ENCODE data around the gene GRID1. TPM values are rescaled to one million over a fixed set of nuclear protein-coding genes. Genes with fewer than 3 reads are reported as not detected.

Gene GRID1
- polyA plus RNA-seq, 3 donors: 0.71 to 1.7 (median 1.6) TPM

DNA sequence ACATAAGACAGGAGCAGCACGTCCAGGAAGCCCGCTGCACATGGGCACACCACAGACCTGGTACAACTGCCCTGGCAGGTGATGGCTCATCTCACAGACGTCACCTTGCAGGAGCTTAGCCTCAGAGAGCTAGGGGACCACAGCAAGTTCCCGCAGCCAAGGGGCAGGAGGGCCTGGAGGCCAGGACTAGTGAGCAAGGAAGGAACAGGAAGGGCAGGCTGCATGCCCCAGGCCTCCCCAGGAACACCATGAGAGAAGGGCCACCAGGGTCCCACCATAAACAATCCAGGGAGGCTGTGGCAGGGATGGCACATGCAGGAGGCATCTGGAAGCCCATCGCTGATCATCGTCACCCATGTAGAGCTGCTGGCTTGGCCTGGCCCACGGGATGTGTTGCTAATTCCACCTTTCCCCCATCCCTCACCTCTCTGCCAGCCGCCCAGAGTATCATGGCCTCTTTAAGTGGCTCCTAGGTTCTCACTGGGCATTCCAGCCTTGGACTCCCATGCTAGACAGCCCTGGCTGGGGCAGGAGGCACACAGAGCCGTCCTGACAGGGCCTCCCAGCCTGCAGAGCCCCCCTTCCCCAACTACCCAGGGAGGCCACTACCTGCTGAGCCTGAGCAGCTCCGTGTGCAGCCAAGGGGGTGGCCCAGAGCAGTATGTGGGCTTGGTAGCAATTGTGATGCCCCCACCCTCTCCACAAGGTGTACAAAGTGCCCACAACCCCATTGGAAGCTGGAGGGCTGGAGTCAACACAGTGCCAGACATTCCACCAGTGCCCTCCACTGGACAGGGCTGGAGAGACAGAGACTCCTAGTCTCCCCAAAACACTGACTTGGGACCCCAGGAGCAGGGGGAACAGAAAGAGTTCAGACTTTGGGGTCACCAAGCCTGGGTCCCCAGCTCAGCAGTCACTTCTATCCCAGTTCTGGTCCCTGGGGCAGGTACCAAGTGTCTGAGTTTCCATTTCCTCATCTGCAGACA lies 35.5 kb downstream of the GRID1 start:
- 85 to 92% (median 86%) methylated on average over 10 of the region's 10 CpGs for WGBS, 3 donors
- H3K27ac ChIP-seq (ENCODE audit: low read depth, low read length): no peak overlapping the region

DNA sequence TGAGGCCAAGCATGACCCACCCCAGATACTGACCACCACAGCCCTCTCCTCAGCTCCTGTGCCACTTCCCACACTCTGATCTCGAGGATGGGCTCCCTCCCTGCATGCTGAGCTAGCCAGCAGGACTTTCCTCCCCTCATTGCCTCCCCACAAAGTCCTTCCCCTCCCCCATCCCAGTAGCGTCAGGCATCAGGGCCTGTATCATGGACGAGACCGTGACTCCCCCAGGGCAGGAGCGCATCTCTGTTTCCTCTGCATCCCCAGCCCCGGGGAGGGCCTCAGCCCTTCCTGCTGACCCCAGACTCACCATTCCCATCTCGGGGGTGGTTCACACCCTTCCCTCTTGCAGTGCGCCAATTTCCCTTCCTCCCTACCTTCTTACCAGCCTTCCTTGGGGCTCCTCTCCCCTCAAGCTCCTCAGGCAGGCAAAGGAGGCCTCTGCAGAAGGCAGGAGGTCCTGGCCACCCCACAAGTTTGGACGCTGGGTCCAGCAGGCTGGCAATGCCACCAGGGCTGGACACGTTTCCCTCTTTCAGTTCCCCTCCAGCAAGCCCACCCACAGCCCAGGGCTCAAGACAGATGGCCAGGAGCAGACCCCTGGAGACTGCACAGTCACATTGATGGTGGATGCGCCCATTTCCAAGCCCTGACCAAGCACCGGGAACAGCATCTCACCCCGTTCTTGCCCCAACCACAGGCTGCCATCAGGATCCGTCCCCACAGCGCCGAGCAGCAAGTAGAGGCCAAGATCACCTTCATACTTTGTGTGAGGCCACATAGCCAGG lies 36.5 kb downstream of the GRID1 start:
- no peak overlapping the region for H3K27ac ChIP-seq (ENCODE audit: low read depth, low read length)
- 79 to 83% (median 83%) methylated on average over 16 of the region's 16 CpGs for WGBS, 3 donors

DNA sequence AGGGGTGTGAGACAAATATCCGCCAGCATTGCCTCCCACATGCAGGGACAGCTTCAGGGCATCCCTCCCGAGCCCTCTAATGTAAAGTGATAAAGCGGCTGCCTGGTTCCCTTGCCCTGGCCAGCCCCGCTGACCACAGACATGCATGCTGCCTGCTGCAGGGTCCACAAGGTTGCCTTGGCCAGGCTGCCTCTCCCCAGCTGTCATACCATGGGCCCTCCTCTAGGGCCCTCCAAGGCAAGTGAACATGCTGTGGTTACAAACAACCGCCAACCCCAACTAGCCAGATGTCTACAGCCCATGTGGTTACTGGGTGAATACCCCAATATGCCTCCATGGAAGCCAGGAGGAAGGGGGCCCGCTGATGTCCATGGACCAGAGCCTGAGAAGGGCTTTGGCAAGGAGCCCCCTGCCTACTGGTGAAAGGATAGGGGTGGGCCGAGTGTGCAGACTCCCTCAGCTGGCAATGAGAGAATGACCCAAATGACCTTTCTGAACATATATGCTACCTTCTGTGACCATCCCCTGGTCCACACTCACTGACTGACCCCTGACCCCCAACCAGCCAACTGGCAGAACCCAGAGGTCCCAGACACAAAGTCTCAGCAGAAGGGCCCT lies 37.4 kb downstream of the GRID1 start:
- 81 to 93% (median 85%) methylated on average over 7 of the region's 7 CpGs for WGBS, 3 donors
- H3K27ac ChIP-seq (ENCODE audit: low read depth, low read length): no peak overlapping the region

DNA sequence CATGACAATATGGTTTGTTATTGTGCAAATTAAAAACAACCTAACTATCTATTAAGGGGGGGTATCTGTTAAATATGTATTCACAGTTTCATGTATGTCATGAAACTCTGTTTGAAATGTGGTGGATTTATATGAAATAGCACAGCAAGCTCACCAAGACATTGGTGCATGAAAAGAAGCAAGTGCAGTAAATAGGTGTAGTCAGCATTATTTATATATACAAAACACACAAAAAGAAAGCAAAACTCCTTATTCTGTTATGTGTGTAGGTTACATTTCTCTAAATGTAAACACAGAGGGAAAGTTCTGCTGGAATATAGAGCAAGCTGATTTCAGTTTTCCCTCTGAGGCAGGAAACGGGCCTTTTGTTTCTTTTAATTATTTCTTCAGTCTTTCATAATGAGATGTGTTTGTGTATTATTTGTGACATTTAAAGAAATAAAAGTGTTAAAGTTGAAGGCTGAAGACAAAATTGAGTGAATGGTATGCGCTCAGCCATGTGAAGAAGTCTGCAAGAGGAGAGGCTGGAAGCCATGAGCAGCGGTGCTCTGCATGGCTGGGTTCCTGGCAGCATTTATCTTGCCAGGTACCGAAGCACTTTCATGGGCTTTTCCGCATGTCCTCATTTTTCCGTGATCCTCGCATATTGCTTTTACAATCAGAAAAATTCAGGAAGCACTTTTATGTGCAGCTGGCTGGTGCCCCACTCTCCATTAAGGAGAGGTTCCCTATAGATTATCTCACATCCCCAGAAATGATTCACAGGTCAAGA lies 38.5 kb downstream of the GRID1 start:
- WGBS, 3 donors: 73 to 85% (median 78%) methylated on average over 7 of the region's 7 CpGs
- no peak overlapping the region for H3K27ac ChIP-seq (ENCODE audit: low read depth, low read length)

DNA sequence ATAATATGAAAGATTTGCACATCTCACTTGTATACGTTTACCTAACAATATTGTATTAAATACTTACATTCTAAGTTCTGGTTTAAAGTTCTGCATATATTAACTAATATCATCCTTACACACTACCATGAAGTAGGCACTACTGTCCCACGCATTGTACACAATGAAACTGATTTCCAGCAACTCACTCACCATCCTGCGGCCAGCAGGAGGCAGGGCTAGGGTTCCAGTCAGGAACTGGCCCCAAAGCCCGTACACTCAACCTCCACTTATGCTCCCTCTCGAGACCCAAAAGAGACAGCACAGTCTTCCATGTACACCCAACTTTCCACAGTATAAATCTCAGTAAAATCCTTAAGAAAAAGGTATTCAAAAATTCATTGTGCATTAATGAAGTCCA lies 41.4 kb downstream of the GRID1 start:
- H3K27ac ChIP-seq (ENCODE audit: low read depth, low read length): no peak overlapping the region
- 71 to 82% (median 78%) methylated on average over 5 of the region's 5 CpGs for WGBS, 3 donors

DNA sequence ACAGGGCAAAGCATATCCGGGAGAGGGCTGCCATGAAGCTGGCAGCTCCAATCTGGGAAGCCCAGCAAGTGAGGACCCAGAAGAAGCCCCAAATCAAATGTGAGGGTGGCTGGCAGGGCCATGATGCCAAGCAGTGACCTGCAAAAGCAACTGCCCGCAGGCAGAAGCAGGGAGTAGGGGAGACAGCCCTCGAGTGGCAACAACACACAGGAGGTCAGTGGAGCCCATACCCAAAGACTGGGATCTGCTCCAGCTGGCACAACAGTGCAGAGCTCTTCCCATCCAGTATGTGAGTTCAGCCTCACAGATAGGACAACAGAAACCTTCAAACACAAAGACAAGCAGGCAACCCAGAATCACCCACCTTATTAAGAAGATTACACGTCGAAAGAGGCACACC lies 45.0 kb downstream of the GRID1 start:
- no peak overlapping the region for H3K27ac ChIP-seq (ENCODE audit: low read depth, low read length)
- WGBS, 3 donors: 80 to 88% (median 83%) methylated on average over 5 of the region's 5 CpGs

DNA sequence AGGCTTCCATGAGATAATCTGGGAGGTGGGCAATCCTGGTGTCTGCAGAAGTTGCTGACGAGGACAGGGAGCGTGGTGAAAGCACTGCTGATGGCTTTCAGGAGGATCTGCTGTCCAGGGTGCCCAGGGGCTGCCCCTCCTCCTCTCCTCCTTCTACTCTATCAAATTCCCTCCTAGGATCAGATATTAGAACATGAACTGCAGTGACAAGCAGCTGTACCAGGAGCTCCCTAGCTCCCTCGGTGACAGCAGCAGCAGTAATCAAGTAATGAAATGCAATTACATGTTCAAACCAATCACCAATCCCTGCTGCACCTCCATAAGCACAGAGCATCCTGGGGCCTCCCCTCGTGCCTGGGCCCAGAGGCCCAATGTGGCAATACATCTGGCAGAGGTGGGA lies 46.9 kb downstream of the GRID1 start:
- H3K27ac ChIP-seq (ENCODE audit: low read depth, low read length): no peak overlapping the region
- WGBS, 3 donors: 50 to 68% (median 65%) methylated on average over 4 of the region's 4 CpGs

DNA sequence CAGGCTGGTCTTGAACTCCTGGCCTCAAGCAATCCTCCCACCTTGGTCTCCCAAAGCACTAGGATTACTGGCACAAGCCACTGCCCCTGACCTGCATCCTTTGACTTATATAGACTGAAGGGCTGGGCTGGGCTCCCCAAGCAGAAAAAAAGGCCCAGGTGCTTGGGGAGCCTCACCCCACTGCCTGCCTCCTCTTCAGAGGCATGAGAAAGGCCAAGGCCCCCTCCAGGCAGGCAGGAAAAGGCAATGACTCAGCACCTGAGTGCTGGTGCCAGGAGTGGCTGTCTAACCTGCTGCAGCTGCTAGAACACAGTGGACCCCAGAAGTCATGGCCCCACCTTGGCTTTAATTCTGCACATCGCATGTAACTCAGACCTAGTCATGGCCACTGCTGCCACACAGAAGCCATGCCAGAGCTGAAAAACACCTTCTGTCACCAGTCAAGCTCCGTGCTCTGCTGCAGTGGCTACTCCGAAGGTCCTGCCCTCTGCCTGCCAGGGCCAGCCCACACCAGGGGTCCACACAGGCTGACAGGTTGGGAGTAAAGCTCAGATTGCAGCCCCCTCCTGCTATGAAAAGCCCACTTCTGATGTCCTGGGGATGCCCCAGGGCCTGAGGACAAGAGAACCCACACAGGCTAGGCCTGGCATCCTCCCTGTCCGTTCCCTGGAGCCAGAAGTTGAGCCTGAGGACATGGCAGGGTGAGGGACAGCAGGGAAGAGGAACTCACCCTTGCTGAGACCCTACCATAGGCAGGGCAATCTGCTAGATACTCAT lies 48.5 kb downstream of the GRID1 start:
- 85 to 92% (median 89%) methylated on average over 4 of the region's 4 CpGs for WGBS, 3 donors
- H3K27ac ChIP-seq (ENCODE audit: low read depth, low read length): no peak overlapping the region

DNA sequence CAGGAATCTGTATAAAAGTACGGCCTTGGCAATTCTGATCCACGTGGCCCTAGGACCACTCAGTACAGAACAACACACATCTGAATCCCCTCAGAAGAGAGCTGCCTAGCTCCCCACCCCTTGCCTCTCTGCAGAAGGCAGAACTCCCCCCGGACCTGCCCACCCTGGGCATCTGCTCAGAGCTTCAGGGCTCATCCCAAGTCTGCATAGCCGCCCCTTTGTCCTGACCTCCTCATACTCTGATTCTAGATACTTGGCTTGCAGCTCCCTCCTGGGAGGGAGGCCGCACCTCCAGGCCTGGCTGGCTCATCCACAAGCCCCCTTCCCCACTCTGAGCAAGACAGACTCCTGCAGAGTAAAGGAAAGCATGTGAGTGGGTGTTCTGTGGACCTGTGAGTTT lies 49.6 kb downstream of the GRID1 start:
- no peak overlapping the region for H3K27ac ChIP-seq (ENCODE audit: low read depth, low read length)
- 72 to 79% (median 76%) methylated on average over 5 of the region's 5 CpGs for WGBS, 3 donors

DNA sequence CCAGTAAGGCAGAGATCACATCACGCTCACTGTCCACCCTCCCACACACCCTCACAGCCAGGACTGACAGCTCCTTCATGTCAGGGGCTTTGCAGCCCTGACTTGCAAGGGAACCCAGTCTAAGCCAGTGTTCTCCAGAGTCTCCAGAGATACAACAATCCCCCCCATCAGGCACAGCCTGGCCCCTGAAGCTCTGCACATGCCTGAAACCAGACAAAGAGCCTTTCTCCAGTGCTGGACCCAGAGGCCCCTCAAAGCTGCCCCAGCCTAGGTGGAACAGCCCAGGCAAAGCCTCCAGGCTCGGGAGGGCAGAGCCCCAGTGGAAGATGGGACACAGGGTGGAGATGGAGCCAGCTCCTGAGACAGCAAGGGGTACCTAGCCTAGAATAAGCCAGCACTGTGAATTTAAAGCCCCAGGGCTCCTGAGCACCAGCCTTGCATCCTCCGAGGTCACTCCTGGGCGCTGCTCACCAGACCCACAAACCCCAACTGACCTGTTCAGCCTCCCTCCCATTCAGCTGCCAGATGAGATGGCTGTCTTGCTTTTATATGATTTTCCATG lies 50.2 kb downstream of the GRID1 start:
- 64 to 76% (median 65%) methylated on average over 4 of the region's 4 CpGs for WGBS, 3 donors
- H3K27ac ChIP-seq (ENCODE audit: low read depth, low read length): no peak overlapping the region

DNA sequence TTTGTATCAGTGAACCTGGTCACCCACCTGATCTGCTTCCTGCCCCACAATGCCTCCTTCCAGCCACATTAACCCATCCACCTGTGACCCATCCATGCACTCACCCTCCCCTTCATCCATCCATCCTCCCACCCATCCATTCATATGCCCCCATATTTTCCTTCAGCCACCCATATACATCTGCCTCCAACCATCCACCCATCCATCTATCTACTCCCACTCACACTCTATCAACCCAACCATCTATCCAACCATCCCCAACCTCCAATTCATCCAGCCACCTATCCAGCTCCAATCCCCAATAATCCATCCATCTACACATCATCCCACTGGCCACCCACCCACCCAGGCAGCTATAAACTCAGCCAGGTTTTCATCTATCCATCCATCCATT lies 51.0 kb downstream of the GRID1 start:
- no peak overlapping the region for H3K27ac ChIP-seq (ENCODE audit: low read depth, low read length)

DNA sequence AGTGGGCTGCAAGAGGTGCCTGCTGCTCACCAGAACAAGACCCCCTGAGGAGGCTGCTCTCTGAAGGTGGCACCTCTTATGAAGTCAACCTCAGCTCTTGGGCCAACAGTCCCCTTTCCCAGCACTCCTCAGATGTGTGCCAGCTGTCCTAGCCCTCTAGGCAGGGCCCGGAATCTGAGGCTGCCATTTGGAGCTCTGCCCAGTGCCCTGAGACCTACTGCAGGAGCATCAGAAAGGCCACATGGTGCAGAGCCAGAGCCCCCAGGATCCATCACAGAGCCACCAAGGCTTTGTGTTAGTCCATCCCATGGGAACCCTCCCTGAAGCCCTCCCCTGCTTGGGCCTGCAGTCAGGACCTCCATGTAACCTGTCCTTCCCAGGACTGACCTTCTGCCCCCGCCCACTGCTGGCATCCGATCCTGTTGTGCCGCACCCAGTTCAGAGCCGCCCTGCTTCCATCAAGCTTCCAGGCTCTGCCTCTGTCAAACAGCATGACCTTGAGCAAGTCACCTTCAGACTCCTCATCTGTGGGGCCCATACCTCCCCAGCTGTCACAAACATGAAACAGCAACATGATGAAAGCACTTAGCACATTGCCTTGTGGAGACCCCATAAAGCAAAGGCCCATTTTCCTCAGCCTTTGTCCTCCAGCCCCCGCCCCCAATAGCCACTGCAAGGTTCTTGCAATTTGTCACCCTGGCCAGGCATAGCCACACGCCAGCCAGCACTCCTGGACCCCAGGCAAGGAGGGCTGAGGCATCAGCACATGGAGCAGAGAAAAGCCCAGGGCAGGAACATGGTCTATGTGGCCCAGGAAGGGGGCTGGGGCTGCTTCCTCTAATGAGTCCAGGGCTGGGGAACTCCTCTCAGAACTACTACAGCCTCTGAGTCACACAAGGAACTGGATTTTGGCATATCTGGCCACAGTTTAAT lies 51.7 kb downstream of the GRID1 start:
- H3K27ac ChIP-seq (ENCODE audit: low read depth, low read length): no peak overlapping the region
- WGBS, 3 donors: 74 to 79% (median 77%) methylated on average over 7 of the region's 7 CpGs

DNA sequence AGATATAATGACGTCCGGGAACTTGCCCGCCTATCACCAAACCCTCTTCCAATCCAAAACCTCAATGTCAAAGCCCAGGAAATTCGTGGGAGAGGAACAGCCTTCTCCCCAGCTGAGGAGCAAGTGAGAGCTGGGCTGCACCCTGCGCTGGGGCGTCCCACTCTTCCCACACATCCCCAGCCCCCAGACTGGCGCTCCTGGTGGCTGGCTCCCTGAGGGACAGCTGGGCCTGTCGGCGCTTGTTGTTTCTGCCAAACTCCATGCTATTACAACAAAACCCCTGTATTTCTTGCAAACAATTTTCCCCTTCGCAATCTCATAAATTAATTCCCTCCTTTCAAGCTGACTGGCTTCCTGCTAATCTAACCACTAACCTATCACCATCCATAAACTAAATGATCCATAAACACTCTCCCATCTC lies 53.0 kb downstream of the GRID1 start:
- no peak overlapping the region for H3K27ac ChIP-seq (ENCODE audit: low read depth, low read length)
- 73 to 84% (median 73%) methylated on average over 10 of the region's 10 CpGs for WGBS, 3 donors

DNA sequence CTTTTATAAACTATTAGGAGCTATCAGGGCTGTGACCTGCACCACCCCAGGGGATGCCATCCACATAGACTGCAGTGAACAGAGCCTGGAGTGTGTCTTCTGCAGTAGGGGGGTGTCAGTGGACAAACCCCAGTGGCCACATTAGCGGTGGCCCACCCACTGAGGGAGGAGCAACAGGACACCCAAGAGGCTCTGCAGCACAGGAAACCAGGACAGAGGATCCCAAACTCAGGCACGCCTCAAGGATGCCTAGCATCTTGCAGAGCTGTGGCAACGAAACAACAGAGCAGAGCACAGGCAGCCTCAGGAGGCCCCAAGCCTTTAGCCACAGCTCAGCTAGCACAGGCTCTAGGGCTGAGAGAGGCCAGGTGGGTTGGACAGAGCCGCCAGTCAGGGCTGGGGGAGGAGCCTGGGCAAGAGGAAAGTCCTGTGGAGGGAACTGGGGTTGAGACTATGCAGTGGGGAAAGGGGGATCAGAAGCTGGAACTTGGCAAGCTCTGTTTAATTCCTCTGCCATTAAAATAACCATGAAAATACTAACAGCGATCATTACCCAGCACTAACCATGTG lies 53.8 kb downstream of the GRID1 start:
- H3K27ac ChIP-seq (ENCODE audit: low read depth, low read length): no peak overlapping the region
- WGBS, 3 donors: 62 to 65% (median 64%) methylated on average over 5 of the region's 5 CpGs

DNA sequence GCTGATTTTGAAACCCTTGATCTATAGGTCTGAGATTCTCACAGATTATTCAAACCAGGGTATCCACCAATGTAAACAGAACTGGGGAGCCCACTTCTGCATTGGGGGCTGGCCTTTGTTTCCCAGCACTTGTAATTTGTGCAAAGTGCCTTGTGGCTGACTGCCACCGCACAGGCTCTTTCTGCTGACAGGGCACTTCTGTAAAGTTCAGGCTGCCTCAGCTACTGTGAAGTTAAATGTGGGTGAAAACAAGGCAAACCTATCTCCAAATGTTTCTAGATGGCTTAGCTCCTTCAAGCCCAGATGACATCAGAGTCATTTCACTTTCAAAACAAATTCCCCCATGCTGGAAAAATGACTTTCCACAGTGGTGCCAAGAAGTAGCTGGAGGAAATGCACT lies 54.7 kb downstream of the GRID1 start:
- no peak overlapping the region for H3K27ac ChIP-seq (ENCODE audit: low read depth, low read length)
- WGBS, 3 donors: 4 to 45% (median 33%) methylated on average over 1 of the region's 1 CpG

DNA sequence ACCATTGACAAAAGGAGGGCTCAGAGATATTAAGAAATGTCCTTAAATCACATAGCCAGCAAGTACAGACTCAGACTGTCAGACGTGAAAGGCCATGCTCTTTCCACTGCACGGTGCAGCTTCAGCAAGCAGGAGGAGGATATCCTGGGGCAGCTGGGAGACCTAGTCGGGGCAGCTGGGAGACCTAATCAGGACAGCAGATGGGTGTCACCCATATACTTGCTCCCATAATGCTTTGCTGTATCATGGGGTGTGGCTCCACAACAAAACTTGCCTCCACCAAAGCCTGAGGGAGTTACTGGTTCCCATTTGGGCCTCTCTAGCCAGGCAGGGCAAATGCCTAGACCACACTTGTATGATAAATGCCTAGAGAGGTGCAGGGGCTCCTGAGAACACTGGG lies 55.4 kb downstream of the GRID1 start:
- H3K27ac ChIP-seq (ENCODE audit: low read depth, low read length): no peak overlapping the region
- 59 to 78% (median 77%) methylated on average over 3 of the region's 3 CpGs for WGBS, 3 donors

Data from adipose tissue (tissue), 3 donors.